Natural killer cell (primary cell): ENCODE results near the gene RALGPS1. TPM values are rescaled to one million over a fixed set of nuclear protein-coding genes. Genes with fewer than 3 reads are reported as not detected.
"Not testable (repeated sequence)": the region's sequence is repeated elsewhere in the genome, so short reads cannot be mapped to it uniquely, and the experiment has no call there.

Source experiments
- ATAC-seq, 3 donors: fragments of 150-1000 bp in 2 of 3; fragments of 200-7000 bp in 1 of 3; cut with Tn5 transposase; 1 replicate in 1 of 3; 2 replicates in 2 of 3; pipeline ENCODE4 v1.10.0; 2021; ENCODE audit warnings: mild to moderate bottlenecking in 2 of 3, moderate library complexity in 2 of 3
- DNase-seq, 2 donors: peaks; one replicate each; pipeline versions ENCODE4 v3.0.0 to v3.0.0-alpha.2; 2013 to 2021; ENCODE audit warnings: mixed read lengths in 1 of 2
- H3K27ac ChIP-seq: one replicate; pipeline ENCODE4 v1.5.1; 2013; ENCODE audit warnings: mild to moderate bottlenecking, low read length
- H3K27me3 ChIP-seq: one replicate; pipeline ENCODE4 v1.6.1; 2013; ENCODE audit warnings: low read length; ENCODE audit not compliant: control insufficient read depth, insufficient read depth
- H3K36me3 ChIP-seq: one replicate; pipeline ENCODE4 v1.6.1; 2013; ENCODE audit warnings: low read length; ENCODE audit not compliant: control insufficient read depth, insufficient read depth
- H3K4me1 ChIP-seq: one replicate; pipeline ENCODE4 v1.6.1; 2013; ENCODE audit warnings: low read length; ENCODE audit not compliant: control insufficient read depth, insufficient read depth
- H3K4me3 ChIP-seq: one replicate; pipeline ENCODE4 v1.5.1; 2013; ENCODE audit warnings: low read length
- H3K9me3 ChIP-seq: one replicate; pipeline ENCODE4 v1.6.1; 2013; ENCODE audit warnings: low read length; ENCODE audit not compliant: control insufficient read depth, insufficient read depth
- H3K27ac Mint-ChIP-seq, 2 donors: one replicate each; pipeline ENCODE4 v1.8.0; 2022; ENCODE audit warnings: mild to moderate bottlenecking in 2 of 2, mixed read lengths in 2 of 2, moderate library complexity in 1 of 2
- H3K27me3 Mint-ChIP-seq, 2 donors: one replicate each; pipeline ENCODE4 v1.8.0; 2022; ENCODE audit warnings: low read depth in 2 of 2, mixed read lengths in 2 of 2
- H3K36me3 Mint-ChIP-seq: one replicate; pipeline ENCODE4 v1.8.0; 2022; ENCODE audit warnings: mixed read lengths
- H3K4me1 Mint-ChIP-seq, 2 donors: one replicate each; pipeline ENCODE4 v1.8.0; 2022; ENCODE audit warnings: mixed read lengths in 2 of 2
- H3K4me3 Mint-ChIP-seq: one replicate; pipeline ENCODE4 v1.8.0; 2022; ENCODE audit warnings: mild to moderate bottlenecking, moderate library complexity, mixed read lengths
- H3K9me3 Mint-ChIP-seq, 2 donors: one replicate each; pipeline ENCODE4 v1.8.0; 2022; ENCODE audit warnings: mixed read lengths in 2 of 2
- WGBS: methylation state at CpG from one replicate; pipeline ENCODE4 v1.1.7; 2013; ENCODE audit warnings: missing lambda C conversion rate; ENCODE audit not compliant: insufficient coverage; 5-methylcytosine and 5-hydroxymethylcytosine counted together
- intact Hi-C: fragments of 100-400 bp; cut with micrococcal nuclease; formaldehyde crosslinking; loops from one replicate; pipeline ENCODE4 v1.14.2; 2022
- total RNA-seq, 4 donors: library from RNA; stranded (reverse); fragments of 120-200 nt in 1 of 4; gene quantifications; one replicate each; pipeline versions ENCODE4 v1.2.3 to v1.2.4, GENCODE V29; 2013 to 2022
- TF ChIP-seq, protein P1 (sequence below): fragments of 200-600 bp; IDR thresholded peaks from one replicate; pipeline ENCODE4 v1.8.0; 2022; ENCODE audit warnings: antibody characterized with exemption

RALGPS1 gene
- total RNA-seq, 3 donors from 2014 or later (not counting 1 experiment from before 2014, with no cell fraction given), result 11.9 to 21.2 (median 13.2) TPM

- intact Hi-C loops, result no loop called here
- no peak overlapping the region for H3K4me3 ChIP-seq
Measured at GRCh38 chr9:127143920-127144465, 229.4 kb downstream of the RALGPS1 start.

DNA sequence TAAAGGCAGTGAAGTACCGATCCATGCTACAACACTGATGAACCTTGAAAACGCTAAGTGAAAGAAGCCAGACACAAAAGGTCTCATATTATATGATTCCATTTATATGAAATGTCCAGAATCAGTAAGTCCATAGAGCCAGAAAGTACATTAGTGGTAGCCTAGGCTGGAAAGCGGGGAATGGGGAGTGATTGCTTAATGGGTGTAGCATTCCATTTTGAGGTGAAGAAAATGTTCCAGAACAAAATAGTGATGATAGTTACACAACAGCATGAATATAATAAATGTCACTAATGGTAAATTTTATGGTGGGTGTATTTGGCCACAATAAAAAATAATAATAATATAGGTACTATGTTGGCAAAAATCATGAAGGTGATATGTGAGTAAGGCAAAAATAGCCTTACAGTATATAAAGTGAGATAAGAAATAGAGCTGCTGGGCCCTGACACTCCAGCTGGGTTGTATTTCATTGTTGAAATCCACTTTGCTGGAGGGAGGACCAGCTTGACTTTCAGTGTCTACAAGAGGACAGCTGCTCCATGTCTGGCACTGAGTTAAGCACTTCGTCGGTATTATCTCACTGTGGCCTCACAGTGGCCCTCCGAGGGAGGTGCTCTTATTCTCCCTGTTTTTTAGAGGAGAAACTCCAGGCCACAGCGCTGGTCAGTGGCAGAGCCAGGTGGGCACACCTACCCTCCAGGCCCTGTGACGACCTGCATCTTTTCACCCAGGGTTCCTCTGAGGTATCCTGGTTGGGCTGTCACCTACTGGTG is 230.3 kb downstream of the RALGPS1 start:
- Histone ChIP-seq H3K4me3 (no peak overlapping the region), H3K36me3 (no peaks in the 10 kb centered on the region), H3K27ac (no peak overlapping the region), H3K4me1 (no peaks in the 10 kb centered on the region), H3K9me3 (no peaks in the 10 kb centered on the region), H3K27me3 (no peaks in the 10 kb centered on the region)
- TF ChIP-seq, protein P1, sequence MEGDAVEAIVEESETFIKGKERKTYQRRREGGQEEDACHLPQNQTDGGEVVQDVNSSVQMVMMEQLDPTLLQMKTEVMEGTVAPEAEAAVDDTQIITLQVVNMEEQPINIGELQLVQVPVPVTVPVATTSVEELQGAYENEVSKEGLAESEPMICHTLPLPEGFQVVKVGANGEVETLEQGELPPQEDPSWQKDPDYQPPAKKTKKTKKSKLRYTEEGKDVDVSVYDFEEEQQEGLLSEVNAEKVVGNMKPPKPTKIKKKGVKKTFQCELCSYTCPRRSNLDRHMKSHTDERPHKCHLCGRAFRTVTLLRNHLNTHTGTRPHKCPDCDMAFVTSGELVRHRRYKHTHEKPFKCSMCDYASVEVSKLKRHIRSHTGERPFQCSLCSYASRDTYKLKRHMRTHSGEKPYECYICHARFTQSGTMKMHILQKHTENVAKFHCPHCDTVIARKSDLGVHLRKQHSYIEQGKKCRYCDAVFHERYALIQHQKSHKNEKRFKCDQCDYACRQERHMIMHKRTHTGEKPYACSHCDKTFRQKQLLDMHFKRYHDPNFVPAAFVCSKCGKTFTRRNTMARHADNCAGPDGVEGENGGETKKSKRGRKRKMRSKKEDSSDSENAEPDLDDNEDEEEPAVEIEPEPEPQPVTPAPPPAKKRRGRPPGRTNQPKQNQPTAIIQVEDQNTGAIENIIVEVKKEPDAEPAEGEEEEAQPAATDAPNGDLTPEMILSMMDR, result no peak
- intact Hi-C loops, result no loop called here
- no peak overlapping the region for H3K27ac Mint-ChIP-seq
- H3K9me3 Mint-ChIP-seq, result peaks cover 0 to 2% of the 10 kb centered on the region in 2 donors
- 91% methylated on average over 8 of the region's 8 CpGs for WGBS
- no peaks in the 10 kb centered on the region for H3K4me1 Mint-ChIP-seq
- ATAC-seq (no peak), DNase-seq (no peak)
- H3K36me3 Mint-ChIP-seq, result no peaks in the 10 kb centered on the region
- peaks cover 4 to 7% of the 10 kb centered on the region in 2 donors for H3K27me3 Mint-ChIP-seq
- no peak overlapping the region for H3K4me3 Mint-ChIP-seq

More at GRCh38 chr9:127143920-127144465, 229.4 kb downstream of the RALGPS1 start:
- Histone ChIP-seq H3K9me3 (no peaks in the 10 kb centered on the region), H3K27ac (no peak overlapping the region), H3K36me3 (no peaks in the 10 kb centered on the region), H3K4me1 (no peaks in the 10 kb centered on the region), H3K27me3 (no peaks in the 10 kb centered on the region)
- peaks cover 4 to 7% of the 10 kb centered on the region in 2 donors for H3K27me3 Mint-ChIP-seq
- H3K36me3 Mint-ChIP-seq, result no peaks in the 10 kb centered on the region
- TF ChIP-seq, protein P1, result no peak
- H3K9me3 Mint-ChIP-seq, result peaks cover 0 to 2% of the 10 kb centered on the region in 2 donors
- DNase-seq (no peak), ATAC-seq (no peak)
- no peak overlapping the region for H3K4me3 Mint-ChIP-seq
- H3K4me1 Mint-ChIP-seq, result no peaks in the 10 kb centered on the region
- WGBS, result 91% methylated on average over 8 of the region's 8 CpGs
- no peak overlapping the region for H3K27ac Mint-ChIP-seq

- H3K27ac Mint-ChIP-seq, H3K27ac ChIP-seq, H3K4me1 ChIP-seq, ATAC-seq, H3K27me3 Mint-ChIP-seq, intact Hi-C loops, DNase-seq, H3K9me3 ChIP-seq, H3K4me1 Mint-ChIP-seq, H3K4me3 ChIP-seq, H3K36me3 ChIP-seq, H3K36me3 Mint-ChIP-seq, H3K9me3 Mint-ChIP-seq, H3K4me3 Mint-ChIP-seq, H3K27me3 ChIP-seq: not testable (repeated sequence)
Measured at GRCh38 chr9:127146841-127147240, 232.3 kb downstream of the RALGPS1 start.

GRCh38 chr9:127147251-127147650 is 232.7 kb downstream of the RALGPS1 start:
- H3K9me3 ChIP-seq, result no peaks in the 10 kb centered on the region
- H3K27ac Mint-ChIP-seq, result no peak overlapping the region

More at GRCh38 chr9:127147251-127147650, 232.7 kb downstream of the RALGPS1 start:
- peaks cover 0 to 7% of the 10 kb centered on the region in 2 donors for H3K27me3 Mint-ChIP-seq
- Histone ChIP-seq H3K27me3 (no peaks in the 10 kb centered on the region), H3K27ac (no peak overlapping the region), H3K4me3 (no peak overlapping the region), H3K4me1 (no peaks in the 10 kb centered on the region), H3K36me3 (no peaks in the 10 kb centered on the region)
- 92% methylated on average over 2 of the region's 2 CpGs for WGBS
- H3K36me3 Mint-ChIP-seq, result no peaks in the 10 kb centered on the region
- H3K4me3 Mint-ChIP-seq, result no peak overlapping the region
- no peak for ATAC-seq
- intact Hi-C loops, result no loop called here
- H3K4me1 Mint-ChIP-seq, result no peaks in the 10 kb centered on the region
- DNase-seq, result no peak
- TF ChIP-seq, protein P1, result no peak
- peaks cover 0 to 2% of the 10 kb centered on the region in 2 donors for H3K9me3 Mint-ChIP-seq
